Activated CD4-positive, alpha-beta T cell treated with anti-CD3 and anti-CD28 coated beads, Interleukin-2, amount 50 U/mL, for 24 hours (primary cell): ENCODE results near the gene HTD2.
"Not testable (repeated sequence)": the region's sequence is repeated elsewhere in the genome, so short reads cannot be mapped to it uniquely, and the experiment has no call there.

Experiments used
- DNase-seq, 2 donors: peaks; one replicate each; pipeline ENCODE4 v3.0.0-alpha.2; 2020; ENCODE audit warnings: low read depth in 1 of 2, low spot score in 1 of 2

The HTD2 gene

DNA sequence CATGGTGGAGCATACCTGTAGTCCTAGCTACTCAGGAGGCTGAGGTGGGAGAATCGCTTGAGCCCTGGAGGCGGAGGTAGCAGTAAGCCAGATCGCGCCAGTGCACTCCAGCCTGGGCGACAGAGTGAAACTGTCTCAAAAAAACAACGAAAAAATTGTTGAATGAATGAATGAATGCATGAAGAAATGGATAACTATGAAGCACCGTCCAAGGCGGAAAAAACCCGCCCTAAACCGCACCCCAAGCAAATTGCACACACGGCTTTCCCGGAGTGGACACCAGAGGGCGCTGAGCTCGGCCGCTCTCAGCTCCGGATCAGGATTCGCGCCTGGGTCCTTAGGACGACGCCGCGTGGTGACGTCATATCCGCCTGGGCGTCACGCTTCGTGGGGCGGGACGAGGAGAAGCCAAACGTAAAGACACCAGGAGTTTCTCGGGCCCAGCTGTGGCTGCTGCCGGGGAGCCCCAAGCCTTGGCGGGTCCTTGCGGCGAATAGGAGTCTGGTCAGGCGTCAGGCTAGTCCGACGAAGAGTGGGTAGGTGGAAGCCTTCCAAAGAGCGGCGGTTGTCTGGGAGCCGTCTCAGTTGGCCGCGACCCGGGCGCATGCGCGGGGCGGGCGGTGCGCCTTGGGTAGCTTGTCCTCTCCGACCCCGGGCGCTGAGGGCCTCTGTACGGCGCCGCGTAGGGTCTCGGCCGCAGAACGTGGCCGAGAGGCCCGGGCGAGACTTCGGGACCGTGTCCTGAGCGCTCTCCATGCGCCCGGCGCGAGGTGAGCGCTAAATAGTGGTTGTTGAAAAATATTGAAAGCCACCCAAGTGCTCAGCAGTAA lies at the start of gene HTD2, which contains the start of gene RPP14:
TSS of gene HTD2 (plus strand) at position 639 of the 830 bp plus-strand sequence. CDS start 11,094 bp downstream, outside the sequence.
TSS of gene RPP14 (plus strand) at position 364 of the 830 bp plus-strand sequence. CDS start 4,085 bp downstream, outside the sequence.
- DNase-seq = peak; percentile 98 to 99

DNA sequence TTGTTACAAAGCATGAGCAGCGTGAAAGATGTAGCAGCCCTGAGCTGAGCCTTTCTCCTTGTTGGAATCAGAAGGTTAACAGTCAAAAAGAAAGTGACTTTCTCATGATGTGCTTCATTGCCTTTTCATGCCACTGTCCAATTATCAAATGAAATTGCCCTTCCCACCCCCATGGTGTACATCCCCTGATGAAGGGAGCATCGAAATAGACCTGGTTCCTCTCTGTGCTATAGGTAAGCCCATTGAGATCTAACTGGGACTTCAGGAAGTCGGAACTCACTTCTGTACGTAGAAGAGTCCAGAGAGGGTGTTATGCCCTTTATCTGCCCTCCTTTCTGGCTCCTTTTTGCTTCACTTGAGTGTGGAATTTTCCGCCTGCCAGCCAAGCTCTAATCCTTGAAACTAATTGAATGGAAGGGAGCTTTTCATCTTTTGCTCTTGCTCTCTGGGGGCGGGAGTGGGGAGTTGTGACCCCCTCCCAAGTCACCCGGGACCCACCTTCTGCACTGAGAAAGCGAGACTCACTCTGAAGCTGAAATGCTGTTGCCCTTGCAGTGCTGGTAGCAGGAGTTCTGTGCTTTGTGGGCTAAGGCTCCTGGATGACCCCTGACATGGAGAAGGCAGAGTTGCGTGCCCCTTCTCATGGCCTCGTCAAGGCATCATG lies 47.8 kb upstream of the HTD2 start:
- no peak for DNase-seq

DNA sequence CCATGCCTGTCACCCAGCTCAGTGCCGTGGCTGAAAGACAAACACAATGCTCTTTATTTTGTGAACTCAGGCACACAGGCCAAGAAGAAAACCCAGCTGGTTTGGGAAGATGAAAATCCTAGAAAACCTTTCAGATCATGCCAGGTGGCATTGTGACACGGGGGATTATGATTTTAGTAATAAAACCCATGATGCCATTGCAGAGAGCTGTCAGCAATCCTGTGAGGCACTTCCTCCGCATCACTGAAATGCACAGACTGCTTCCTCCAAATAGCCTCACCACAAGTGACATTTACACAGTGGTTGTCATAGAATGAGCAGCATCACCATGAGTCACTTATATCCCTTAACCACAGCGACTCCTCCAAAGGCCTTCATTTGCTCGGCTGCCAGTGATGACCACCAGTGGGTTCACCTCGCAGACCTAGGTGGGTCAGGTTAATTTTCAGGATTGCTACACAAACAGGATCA lies 46.0 kb upstream of the HTD2 start:
- DNase-seq = no peak

DNA sequence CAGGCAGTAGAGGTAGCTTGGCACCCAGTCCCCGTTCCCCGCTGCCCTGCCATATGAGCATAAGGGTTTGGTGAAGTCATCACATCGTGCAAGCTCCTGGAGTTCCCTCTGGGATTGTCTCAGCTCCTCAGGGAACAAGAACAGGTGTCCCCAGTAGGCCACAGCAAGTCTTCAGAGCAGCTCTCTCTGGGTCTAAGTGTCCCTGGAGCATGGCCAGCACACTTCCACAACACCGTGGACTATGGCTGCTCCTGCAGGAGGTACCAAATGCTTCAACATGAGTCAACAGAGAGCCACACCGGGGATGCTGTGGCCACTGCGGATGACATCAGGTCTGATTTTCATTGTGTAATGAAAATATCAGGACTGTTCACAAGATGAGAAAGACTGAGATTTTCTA lies 45.6 kb upstream of the HTD2 start:
- DNase-seq = no peak

DNA sequence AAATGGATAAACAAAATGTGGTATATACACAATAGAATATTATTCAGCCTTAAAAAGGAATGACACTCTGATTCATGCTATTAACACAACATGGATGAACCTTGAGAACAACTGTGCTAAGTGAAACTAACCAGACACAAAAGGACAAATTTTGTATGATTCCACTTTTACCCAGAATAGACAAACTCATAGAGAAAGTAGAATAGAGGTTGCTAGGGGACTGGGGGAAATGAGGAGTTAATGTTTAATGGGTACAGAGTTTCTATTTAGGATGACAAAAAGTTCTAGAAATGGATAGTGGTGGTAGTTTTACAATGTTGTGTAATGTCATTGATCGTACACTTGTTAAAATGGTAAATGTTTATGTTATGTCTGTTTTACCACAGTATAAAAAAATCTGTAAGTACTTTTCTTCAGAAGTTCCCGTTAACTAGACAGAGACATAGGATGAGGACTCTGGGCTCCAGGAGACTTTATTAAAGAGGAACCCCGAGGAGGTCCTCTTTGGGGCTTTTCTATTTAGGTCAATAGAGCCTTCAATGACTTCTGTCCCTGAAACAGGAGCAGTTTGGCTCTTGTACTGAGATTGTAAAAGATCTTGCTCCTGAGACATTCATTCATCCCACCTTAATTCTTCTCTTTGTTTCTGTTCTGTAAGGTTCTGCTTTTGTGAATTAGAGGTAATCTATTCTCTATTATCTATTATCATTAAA lies 44.2 kb upstream of the HTD2 start:
- no peak for DNase-seq

DNA sequence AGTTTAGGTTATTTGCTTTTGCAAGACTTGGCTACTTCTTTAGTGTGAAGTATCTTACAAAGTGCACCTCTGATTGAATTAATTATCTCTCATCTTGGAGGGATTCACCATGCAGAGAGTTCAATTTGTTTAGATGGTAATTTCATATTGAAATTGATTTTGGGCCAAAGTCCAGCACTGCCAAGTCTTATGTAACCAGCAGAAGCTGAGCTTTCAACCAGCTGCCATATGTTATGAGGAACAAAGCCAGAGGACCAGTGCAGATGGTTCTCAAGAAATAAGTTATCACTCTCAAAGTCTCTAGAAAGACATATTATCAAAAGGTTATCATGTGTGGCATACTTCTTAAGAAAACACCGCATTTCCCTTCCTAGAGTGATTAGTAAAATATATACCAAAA lies 39.7 kb upstream of the HTD2 start:
- no peak for DNase-seq

DNA sequence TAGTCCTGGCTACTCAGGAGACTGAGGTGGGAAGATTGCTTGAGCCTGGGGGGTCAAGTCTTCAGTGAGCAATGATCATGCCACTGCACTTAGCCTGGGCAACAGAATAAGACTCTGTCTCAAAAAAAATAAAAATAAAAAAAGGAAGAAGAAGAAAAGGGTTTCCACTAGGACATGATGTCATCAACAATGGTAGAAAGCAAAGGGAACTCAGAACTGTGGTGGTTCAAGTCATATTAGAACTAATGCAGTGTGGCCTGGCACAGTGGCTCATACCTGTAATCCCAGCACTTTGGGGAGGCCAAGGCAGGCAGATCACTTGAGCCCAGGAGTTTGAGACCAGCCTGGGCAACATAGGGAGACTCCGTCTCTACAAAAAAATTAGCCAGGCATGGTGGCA lies 38.8 kb upstream of the HTD2 start:
- not testable (repeated sequence) for DNase-seq

DNA sequence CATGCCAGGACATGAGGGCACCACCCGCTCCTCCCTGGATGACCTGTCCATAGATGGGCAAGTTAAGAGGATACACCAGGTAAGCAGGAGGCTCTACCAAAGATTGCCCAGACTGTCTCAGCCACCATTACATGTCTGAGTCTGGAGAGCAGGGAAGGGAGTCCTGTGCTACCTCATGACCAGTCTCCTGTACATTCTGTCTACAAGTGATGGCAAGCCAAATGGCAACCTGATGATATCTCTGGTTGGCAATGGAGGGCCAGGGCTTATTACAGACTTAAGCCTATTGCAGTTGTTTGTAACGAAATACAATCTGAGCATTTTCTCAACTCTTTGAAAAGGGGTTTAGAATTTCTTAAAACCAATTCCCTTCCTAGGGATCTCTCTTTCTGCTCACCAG lies 37.0 kb upstream of the HTD2 start:
- DNase-seq = no peak

DNA sequence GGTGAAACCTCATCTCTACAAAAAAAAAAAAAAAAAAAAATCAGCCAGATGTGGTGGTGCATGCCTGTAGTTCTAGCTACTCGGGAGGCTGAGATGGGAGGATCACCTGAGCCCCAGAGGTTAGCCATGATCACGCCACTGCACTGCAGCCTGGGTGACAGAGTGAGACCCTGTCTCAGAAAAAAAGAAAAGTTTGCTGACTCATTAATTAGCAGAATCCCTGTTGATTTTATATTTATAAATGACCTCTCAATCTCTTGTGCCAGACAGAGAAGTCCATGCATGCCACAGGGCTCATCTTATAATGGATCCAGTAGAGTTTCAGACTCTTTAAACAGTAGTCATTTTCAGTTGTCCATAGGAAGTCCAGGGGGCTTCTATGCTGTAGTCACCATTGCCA lies 35.8 kb upstream of the HTD2 start:
- DNase-seq = no peak

DNA sequence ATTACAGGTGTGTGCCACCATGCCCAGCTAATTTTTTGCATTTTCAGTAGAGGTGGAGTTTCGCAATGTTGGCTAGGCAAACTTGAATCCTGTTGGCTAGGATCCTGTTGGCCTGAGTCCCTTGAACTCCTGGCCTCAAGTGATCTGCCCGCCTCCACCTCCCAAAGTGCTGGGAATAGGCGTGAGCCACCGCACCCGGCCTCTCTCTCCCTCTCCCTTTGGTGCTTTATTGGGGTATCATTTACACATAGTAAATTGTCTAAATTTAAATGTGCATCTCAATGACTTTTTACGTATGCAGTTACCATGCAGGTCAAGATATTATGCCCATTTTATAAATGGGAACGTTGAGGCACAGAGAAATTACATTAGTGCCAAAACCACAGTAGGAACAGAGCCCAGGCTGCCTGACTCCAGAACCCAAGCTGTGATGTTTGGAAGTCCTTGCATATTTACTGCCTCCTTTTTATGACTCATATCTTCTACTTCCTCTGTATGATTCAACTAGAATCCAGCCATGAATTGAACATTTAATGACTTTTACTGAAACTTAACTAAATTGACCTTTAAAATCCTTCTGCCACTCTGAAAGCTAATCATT lies 34.3 kb upstream of the HTD2 start:
- no peak for DNase-seq

DNA sequence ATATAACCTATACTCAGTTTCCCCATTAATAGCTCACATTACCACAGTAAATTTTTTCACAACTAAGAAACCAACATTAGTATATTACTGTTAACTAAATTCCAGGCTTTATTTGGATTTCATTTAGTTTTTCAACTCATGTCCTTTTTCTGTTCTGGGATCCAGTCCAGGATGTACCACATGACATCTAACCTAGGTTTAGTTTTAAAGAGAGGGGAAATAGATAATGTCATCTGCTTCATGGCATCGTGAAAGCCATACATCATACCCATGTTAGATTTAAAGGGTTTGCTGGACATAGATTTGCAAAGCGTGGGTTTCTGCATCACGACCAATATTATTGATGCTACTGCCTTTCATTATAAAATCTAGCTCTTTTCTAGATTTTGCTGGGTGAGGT lies 33.4 kb upstream of the HTD2 start:
- DNase-seq = no peak

DNA sequence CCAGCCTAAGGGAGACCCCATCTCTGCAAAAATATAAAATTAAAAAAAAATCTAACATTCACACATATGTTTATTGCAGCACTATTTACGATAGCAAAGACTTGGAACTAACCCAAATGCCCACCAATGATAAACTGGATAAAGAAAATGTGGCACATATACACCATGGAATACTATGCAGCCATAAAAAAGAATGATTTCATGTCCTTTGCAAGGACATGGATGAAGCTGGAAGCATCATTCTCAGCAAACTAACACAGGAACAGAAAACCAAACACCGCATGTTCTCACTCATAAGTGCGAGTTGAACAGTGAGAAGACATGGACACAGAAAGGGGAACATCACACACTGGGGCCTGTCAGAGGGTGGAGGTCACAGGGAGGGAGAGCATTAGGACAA lies 33.0 kb upstream of the HTD2 start:
- DNase-seq = not testable (repeated sequence)

DNA sequence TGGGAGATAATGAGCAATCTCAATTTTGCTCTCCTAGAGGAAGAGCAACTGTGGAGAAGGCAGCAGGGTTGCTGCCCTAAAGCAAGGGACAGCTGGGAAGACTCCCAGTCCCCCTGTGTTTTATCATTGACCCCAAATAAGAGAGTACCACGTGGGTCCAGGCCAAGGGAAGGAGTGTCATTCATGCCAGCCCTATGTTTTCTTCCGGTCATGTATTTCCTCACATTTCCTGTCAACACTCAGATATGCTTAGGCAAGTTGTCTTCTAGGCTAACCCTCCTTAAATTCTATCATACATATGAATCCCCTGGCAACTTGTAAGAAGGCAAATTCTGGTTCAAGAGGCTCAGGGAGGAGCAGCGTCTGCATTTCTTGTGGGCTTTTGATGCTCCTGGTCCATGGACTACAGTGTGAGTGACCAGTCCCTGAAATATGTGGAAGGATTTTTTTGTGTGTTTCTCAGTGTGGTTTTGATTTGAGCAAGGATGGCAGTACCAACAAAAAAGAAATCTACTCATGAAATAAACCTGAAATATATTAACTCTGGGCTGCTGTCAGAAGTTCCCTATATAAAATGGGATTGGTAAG lies 32.2 kb upstream of the HTD2 start:
- no peak for DNase-seq

DNA sequence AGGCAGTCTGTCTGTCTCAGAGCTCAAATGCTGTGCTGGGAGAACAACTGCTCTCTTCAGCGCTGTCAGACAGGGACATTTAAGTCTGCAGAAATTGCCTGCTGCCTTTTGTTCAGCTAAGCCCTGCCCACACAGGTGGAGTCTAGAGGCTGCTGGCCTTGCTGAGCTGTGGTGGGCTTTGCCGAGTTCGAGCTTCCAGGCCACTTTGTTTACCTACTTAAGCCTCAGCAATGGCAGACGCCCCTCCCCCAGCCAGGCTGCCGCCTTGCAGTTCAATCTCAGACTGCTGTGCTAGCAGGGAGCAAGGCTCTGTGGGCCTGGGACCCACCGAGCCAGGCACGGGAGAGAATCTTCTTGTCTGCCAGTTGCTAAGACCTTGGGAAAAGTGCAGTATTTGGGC lies 25.3 kb upstream of the HTD2 start:
- no peak for DNase-seq

DNA sequence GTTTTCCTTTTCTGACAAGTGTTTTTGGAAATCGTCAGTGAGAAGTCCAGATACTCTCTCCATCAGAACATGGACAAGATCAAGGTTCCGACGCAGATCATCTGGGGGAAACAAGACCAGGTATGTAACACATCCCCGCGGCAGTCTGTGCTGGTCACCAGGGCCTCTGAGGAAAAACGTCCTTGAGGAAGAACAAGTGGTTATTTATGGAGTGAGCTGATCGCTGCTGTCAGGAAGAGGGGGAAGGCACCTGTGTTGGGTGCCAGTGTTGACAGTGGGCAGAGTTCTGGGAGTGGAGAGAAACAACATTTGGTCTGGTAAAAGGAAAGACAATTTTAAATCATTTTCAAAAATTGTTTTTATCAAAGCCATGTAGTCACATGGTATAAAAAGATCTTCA lies 21.0 kb upstream of the HTD2 start:
- no peak for DNase-seq

DNA sequence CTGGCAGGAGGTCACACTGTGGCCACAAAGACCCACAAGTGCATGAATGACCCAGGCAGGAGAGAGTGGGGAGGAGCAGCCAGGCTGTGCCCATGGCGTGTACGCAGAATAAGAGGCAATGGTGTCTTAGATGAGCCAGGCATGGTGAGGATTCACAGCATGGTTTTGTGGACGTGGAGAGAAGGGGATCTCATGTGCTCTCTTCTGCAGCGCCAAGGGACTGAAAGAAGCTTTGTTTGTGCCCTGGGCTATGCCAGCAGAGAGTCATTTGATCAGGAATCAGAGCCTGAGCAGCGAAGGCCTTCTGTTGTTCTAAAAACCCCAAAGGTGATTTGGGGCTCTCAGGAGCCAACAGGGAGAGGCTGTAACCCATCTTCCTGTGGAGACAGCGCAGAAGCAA lies 19.0 kb upstream of the HTD2 start:
- DNase-seq = no peak

DNA sequence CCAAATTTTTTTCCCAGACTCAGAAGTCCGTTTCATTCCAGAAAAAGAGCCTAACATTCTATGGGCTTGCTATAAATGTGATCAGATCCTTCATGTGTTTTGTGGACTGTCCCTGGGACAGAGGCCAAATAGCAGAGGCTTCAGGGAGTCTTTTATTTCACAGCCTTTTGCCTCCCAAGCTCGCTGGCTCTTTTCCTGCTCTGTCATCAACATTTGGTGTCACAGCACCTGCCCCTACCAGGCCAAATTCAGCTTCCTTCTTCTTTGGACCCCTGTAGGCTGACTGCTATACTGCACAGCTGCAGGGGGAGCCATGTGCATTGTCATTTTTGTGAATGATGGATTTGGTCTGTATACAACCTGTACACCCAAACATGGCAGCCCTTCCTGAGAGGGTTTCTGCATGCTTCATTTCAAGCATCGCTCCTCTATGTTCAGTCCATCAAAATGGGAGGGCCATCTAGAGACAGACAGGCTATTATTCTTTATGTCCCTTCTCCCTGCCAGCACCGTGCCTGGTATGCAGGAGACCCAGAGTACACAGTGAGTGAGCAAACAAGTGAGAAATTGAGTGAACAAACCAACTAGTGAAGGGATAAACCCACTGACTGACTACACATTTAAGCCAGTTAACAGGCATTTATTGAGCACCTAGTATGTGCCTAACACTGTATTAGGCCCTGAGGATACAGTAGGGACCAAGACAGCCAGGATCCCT lies 18.1 kb upstream of the HTD2 start:
- DNase-seq = no peak

DNA sequence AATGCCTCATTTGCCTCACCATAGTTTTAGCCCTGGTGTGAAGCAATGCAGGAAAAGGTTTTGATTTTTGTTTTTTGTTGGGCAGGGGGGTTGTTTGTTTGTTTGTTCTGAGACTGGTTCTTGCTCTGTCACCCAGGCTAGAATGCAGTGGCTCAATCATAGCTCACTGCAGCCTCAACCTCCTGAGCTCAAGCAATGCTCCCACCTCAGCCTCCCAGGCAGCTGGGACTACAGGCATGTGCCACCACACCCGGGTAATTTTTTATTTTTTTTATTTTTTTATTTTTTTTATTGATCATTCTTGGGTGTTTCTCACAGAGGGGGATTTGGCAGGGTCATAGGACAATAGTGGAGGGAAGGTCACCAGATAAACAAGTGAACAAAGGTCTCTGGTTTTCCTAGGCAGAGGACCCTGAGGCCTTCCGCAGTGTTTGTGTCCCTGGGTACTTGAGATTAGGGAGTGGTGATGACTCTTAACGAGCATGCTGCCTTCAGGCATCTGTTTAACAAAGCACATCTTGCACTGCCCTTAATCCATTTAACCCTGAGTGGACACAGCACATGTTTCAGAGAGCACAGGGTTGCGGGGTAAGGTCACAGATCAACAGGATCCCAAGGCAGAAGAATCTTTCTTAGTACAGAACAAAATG lies 17.2 kb upstream of the HTD2 start:
- DNase-seq = not testable (repeated sequence)

DNA sequence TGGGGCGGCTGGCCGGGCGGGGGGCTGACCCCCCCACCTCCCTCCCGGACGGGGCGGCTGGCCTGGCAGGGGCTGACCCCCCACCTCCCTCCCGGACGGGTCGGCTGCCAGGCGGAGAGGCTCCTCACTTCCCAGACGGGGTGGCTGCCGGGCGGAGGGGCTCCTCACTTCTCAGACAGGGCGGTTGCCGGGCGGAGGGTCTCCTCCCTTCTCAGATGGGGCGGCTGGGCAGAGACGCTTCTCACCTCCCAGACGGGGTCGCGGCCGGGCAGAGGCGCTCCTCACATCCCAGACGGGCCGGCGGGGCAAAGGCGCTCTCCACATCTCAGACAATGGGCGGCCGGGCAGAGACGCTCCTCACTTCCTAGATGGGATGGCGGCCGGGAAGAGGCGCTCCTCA lies 15.9 kb upstream of the HTD2 start:
- DNase-seq = not testable (repeated sequence)
